NCI-H2227 treated with DMSO at 0.1 percent for 48 hours (cell line): ENCODE data around the gene MMP24.

Experiments
- DNase-seq: peaks from one replicate; lab custom pipeline; 2025; lab: John Stamatoyannopoulos, UW

Gene MMP24

GRCh38 chr20:35279533-35280174, 53.2 kb downstream of the MMP24 start:
- DNase-seq = no peak

GRCh38 chr20:35280523-35280922, 54.0 kb downstream of the MMP24 start:
- no peak for DNase-seq

- DNase-seq = no peak
Observed at GRCh38 chr20:35281506-35282101, 55.1 kb downstream of the MMP24 start.

GRCh38 chr20:35283441-35284266, 57.2 kb downstream of the MMP24 start:
- no peak for DNase-seq

- DNase-seq = peak; percentile 79
Observed at GRCh38 chr20:35284267-35284991, 57.9 kb downstream of the MMP24 start, which contains the start of gene EIF6. EIF6 (minus strand) TSS chr20:35284772; CDS start chr20:35284487, 285 bp downstream.

- peak; percentile 68 for DNase-seq
Observed at GRCh38 chr20:35284992-35285805, 58.7 kb downstream of the MMP24 start.

- DNase-seq = no peak
Observed at GRCh38 chr20:35285806-35286076, 59.3 kb downstream of the MMP24 start.

GRCh38 chr20:35286077-35286898, 59.8 kb downstream of the MMP24 start:
- no peak for DNase-seq

- no peak for DNase-seq
Observed at GRCh38 chr20:35286899-35287508, 60.5 kb downstream of the MMP24 start.

- no peak for DNase-seq
Observed at GRCh38 chr20:35287509-35288324, 61.2 kb downstream of the MMP24 start.

- no peak for DNase-seq
Observed at GRCh38 chr20:35288325-35289060, 62.0 kb downstream of the MMP24 start.

GRCh38 chr20:35290186-35290886, 63.8 kb downstream of the MMP24 start:
- DNase-seq = no peak

GRCh38 chr20:35290887-35291417, 64.5 kb downstream of the MMP24 start:
- no peak for DNase-seq

- no peak for DNase-seq
Observed at GRCh38 chr20:35291654-35292503, 65.4 kb downstream of the MMP24 start, which contains the start of gene FAM83C. FAM83C (minus strand) TSS chr20:35292425; CDS start chr20:35292304, 121 bp downstream.

GRCh38 chr20:35292504-35293285, 66.2 kb downstream of the MMP24 start:
- DNase-seq = no peak
